Fibroblast of mammary gland (primary cell): ENCODE measurements around the gene IL6R.
"Not testable (repeated sequence)": the region's sequence is repeated elsewhere in the genome, so short reads cannot be mapped to it uniquely, and the experiment has no call there.

Experiments
- DNase-seq: peaks from one replicate; pipeline ENCODE4 v3.0.0-alpha.2; 2010; ENCODE audit warnings: low read depth
- H3K4me3 ChIP-seq: 2 replicates; pipeline ENCODE4 v1.5.1; 2011; ENCODE audit warnings: low read depth, mild to moderate bottlenecking, low read length, moderate library complexity; ENCODE audit not compliant: control insufficient read depth
- TF ChIP-seq, protein P1 (sequence below): conservative IDR thresholded peaks from 2 replicates; pipeline ENCODE4 v1.5.1; 2011; ENCODE audit warnings: low read depth, low read length, inconsistent platforms; ENCODE audit not compliant: control insufficient read depth, insufficient read depth

IL6R gene

DNA sequence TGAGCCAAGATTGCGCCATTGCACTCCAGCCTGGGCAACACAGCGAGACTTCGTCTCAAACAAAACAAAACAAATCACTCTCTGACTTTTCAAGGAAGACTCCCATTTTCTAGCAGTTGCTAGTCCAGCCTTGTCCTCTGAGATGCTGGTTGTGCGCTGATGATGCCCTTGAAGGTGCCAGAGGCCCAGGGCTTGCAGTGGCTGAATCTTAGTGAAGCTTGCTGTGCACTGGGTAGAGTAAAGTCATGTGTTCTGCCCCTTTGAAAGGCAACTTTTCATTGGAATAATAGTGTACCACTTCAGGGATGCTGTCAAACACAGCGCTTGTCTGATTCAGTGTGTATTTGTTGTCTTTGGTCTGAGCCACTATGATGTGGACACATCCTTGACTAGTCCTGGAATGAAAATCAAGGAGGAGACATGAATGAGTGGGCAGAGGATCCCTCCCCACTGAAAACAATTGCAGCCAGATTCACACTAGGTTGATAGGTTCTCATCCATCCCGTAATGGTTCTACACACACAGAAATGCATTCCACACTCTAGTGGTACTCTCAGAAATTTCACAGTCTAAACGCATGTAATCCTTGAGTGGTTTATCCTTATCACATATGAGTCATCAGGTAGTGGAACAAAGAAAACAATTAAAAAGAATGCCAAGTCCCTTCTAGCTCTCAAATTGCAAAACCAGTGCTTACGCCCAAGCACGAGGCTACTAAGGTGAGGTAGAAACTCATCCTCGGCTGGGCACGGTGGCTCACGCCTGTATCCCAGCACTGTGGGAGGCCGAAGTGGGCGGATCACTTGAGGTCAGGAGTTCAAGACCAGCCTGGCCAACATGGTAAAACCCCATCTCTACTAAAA, 79.0 kb downstream of the IL6R start:
- H3K4me3 ChIP-seq: no peak overlapping the region
- TF ChIP-seq, protein P1, sequence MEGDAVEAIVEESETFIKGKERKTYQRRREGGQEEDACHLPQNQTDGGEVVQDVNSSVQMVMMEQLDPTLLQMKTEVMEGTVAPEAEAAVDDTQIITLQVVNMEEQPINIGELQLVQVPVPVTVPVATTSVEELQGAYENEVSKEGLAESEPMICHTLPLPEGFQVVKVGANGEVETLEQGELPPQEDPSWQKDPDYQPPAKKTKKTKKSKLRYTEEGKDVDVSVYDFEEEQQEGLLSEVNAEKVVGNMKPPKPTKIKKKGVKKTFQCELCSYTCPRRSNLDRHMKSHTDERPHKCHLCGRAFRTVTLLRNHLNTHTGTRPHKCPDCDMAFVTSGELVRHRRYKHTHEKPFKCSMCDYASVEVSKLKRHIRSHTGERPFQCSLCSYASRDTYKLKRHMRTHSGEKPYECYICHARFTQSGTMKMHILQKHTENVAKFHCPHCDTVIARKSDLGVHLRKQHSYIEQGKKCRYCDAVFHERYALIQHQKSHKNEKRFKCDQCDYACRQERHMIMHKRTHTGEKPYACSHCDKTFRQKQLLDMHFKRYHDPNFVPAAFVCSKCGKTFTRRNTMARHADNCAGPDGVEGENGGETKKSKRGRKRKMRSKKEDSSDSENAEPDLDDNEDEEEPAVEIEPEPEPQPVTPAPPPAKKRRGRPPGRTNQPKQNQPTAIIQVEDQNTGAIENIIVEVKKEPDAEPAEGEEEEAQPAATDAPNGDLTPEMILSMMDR: no peak
- DNase-seq: peak; percentile 50

DNA sequence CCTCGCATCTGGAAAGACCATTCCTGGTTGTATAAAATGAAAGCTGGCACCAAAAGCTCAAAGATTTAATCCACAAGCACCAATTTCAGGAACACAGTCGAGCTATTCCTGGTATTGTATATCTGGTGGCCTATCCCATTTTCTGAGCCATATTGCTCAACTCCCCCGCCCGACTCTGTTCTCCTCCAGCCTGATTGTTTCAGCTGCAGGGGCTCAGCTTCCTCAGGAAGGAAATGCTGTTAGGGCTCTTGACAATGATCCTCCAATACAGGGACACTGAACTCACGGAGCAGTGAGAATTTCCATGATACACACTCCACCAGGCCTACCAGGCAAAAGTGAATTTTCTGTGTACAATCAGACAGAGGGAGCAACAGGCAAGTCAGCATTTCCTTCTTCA, 80.0 kb downstream of the IL6R start:
- H3K4me3 ChIP-seq: no peak overlapping the region
- DNase-seq: no peak
- TF ChIP-seq, protein P1: no peak

DNA sequence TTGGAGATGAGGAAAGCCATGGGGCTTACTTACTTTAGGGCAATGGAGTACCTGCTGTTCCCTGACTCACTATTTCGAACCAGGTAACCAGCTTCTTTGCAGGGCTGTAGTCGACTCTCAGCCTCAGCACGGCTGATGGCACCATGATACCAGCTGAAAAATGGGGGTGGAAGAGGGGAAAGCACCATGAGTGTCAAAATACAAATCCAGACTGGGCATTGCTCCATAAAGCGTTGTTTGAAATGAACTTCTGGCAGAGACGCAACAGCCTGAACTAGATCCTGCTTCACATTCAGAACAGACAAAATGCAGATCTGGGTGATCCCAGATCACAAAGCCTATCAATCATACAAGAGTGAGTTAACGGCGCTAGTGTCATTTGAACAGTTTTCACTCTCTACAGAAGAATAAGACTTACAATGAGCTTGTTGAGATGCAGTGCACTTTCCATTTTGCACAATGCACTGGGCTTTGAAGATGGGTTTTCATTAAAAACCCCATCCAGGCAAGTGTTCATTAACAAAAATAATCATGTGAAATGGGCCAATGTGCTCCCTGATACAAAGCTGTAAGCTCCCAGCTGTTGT, 80.9 kb downstream of the IL6R start:
- TF ChIP-seq, protein P1: no peak
- no peak overlapping the region for H3K4me3 ChIP-seq
- no peak for DNase-seq

DNA sequence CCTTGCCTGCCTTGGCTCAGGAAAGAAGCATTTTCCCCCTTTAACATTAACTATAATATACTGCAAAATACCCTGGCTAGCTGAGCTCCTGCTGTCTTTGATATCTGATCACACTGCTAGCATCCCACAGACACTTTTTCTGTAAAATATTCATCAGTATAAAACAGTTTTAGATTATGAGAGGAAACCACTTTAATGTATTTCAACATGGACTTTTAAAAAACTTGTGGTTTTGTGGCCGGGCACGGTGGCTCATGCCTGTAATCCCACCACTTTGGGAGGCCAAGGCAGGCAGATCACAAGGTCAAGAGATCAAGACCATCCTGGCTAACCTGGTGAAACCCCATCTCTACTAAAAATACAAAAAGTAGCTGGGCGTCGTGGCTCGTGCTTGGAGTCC, 81.6 kb downstream of the IL6R start:
- not testable (repeated sequence) for DNase-seq, H3K4me3 ChIP-seq

DNA sequence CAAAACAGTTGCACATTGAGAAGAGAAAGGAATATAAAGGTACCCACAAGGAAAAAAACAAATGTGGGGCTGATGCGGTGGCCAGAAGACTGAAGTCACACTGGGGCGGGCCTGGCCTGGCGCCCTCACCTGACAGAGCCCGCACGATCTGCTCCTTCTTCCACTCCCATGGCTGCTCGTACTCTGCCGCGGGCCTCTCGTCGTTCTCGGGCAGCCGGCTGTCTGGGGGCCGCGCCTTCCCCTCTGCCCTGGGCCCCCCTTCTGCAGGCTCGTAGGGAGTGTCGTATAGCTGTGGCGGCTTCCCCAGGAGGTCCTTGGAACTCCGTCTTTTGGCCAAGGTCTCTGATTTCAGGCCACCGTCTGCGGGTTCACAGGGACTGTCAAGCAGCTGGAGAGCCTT, 83.8 kb downstream of the IL6R start:
- H3K4me3 ChIP-seq: no peak overlapping the region
- TF ChIP-seq, protein P1: no peak
- no peak for DNase-seq

DNA sequence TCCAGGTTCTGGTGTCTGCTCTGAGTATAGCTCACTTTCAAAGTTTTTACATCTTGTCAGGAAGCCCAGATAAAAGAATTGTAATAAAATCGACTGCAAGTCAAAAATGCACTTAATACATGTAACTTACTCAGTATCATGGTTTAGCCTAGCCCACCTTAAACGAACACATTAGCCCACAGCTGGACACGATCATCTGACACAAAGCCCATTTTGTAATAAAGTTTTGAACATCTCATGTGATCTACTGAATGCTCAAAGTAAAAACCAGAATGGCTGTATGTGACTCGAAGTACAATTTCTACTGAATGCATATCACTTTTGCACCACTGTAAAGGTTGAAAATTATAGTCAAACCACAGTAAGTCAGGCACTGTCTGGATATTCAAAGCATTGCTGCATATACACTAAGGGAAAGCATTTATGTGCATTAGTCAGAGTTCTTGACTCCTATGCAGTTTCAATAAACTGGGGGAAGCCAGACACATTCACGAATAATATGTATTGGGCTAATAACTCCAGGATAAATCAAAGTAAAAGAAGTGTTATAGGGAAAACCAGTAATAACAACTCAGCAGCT, 84.6 kb downstream of the IL6R start:
- no peak overlapping the region for H3K4me3 ChIP-seq
- TF ChIP-seq, protein P1: no peak
- DNase-seq: no peak

DNA sequence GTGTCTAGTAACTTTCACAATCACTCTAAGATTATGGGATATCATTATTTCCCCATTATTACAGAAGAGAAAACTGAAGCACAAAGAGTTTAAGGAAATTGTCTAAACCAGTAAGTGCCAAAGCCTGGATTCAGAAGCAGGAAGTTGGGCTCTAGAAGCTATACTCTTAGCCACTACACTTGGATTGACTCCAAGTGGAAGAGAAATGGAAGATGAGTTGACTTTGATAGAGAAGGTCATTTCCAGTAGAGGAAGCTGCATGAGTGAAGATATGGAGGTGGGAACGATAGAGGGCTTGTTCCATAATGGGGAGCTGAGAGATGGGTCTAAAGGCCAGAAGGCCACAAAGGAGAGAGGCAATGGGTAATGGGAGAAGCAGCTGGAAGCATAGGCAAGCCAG, 85.2 kb downstream of the IL6R start:
- no peak for DNase-seq

More for the DNA sequence above, 85.2 kb downstream of the IL6R start:
- no peak overlapping the region for H3K4me3 ChIP-seq
- TF ChIP-seq, protein P1: no peak
